ENCODE measurements around the gene NSD1. TPM values are rescaled to one million over a fixed set of nuclear protein-coding genes. Genes with fewer than 3 reads are reported as not detected.

Gene NSD1
- total RNA-seq, 2 donors from 2014 or later = 29.8 to 32.0 TPM

- no peak for TF ChIP-seq POLR2A (IDR thresholded peaks at IDR 0.05)
- TF ChIP-seq CTCF (IDR thresholded peaks at IDR 0.05) = no peak
- peaks cover 62% of the 10 kb centered on the region for H3K4me1 ChIP-seq
- no peak for ATAC-seq
- no peak overlapping the region for H3K4me3 ChIP-seq
- H3K27me3 ChIP-seq = no peaks in the 10 kb centered on the region
- intact Hi-C loops (cut with DNase I) = loop anchor here (5.0 to 10.0 kb wide), 2 partner anchors 66 to 164 kb away; partner anchors contain the start of gene DBN1
- H3K9me3 ChIP-seq = no peaks in the 10 kb centered on the region
- H3K36me3 ChIP-seq (replicated peaks in 1 of 2; ENCODE audit: insufficient read depth in 1 of 2, low read depth in 2 of 2) = peaks cover 0 to 8% of the 10 kb centered on the region in 2 donors
- DNase-seq = no peak
- 41 to 54% methylated on average over 15 to 20 of the region's 20 CpGs for WGBS, 2 donors
- peak overlapping the region in 1 of 4 donors; percentile 69 for H3K27ac ChIP-seq
These were observed 177.3 kb downstream of the NSD1 start for GRCh38 chr5:177310757-177311391.

- DNase-seq (peak in 1 of 4 donors; percentile 40), ATAC-seq (no peak)
- H3K27ac ChIP-seq = peak overlapping the region in 3 of 4 donors; percentile 30 to 62 (median 56)
- peaks cover 0 to 4% of the 10 kb centered on the region in 2 donors for H3K36me3 ChIP-seq (replicated peaks in 1 of 2; ENCODE audit: insufficient read depth in 1 of 2, low read depth in 2 of 2)
- 31 to 40% methylated on average over 1 to 22 of the region's 23 CpGs for WGBS, 2 donors
- no peaks in the 10 kb centered on the region for H3K27me3 ChIP-seq
- no peaks in the 10 kb centered on the region for H3K9me3 ChIP-seq
- peaks cover 59% of the 10 kb centered on the region for H3K4me1 ChIP-seq
- intact Hi-C loops (cut with DNase I) = loop anchor here (5.0 to 10.0 kb wide), 2 partner anchors 66 to 163 kb away; partner anchors contain the start of gene DBN1
- H3K4me3 ChIP-seq = no peak overlapping the region
- no peak for TF ChIP-seq CTCF (IDR thresholded peaks at IDR 0.05)
- no peak for TF ChIP-seq POLR2A (IDR thresholded peaks at IDR 0.05)
These were observed 177.8 kb downstream of the NSD1 start for GRCh38 chr5:177311392-177311722.

GRCh38 chr5:177311723-177312648 is 178.4 kb downstream of the NSD1 start, which contains the start of gene MXD3:
Gene MXD3, minus strand, starts transcription at chr5:177311898. Its CDS starts 68 bp downstream, at chr5:177311830.
- TF ChIP-seq POLR2A (IDR thresholded peaks at IDR 0.05) (no peak), CTCF (IDR thresholded peaks at IDR 0.05) (no peak)
- Histone ChIP-seq H3K4me1 (peaks cover 59% of the 10 kb centered on the region), H3K27ac (peak within 1 kb of the TSS in 3 of 4 donors; percentile 30 to 62 (median 56)), H3K4me3 (no peak within 1 kb of the TSS), H3K9me3 (no peaks in the 10 kb centered on the region), H3K36me3 (replicated peaks in 1 of 2; ENCODE audit: insufficient read depth in 1 of 2, low read depth in 2 of 2) (no peaks in the 10 kb centered on the region), H3K27me3 (no peaks in the 10 kb centered on the region)
- ATAC-seq = peak; percentile 81
- WGBS, 2 donors = 8 to 18% methylated on average over 24 to 76 of the region's 78 CpGs
- peak; percentile 93 to 97 (median 97) for DNase-seq
- intact Hi-C loops (cut with DNase I) = loop anchor here (5.0 to 10.0 kb wide), 2 partner anchors 65 to 163 kb away; partner anchors contain the start of gene DBN1

GRCh38 chr5:177312649-177313181 is 179.1 kb downstream of the NSD1 start:
- no peaks in the 10 kb centered on the region for H3K36me3 ChIP-seq (replicated peaks in 1 of 2; ENCODE audit: insufficient read depth in 1 of 2, low read depth in 2 of 2)
- DNase-seq (peak in 1 of 4 donors; percentile 11), ATAC-seq (no peak)
- peaks cover 56% of the 10 kb centered on the region for H3K4me1 ChIP-seq
- no peak for TF ChIP-seq POLR2A (IDR thresholded peaks at IDR 0.05)
- TF ChIP-seq CTCF (IDR thresholded peaks at IDR 0.05) = no peak
- WGBS, 2 donors = 28 to 31% methylated on average over 8 to 19 of the region's 19 CpGs
- no peaks in the 10 kb centered on the region for H3K27me3 ChIP-seq
- intact Hi-C loops (cut with DNase I) = loop anchor here (5.0 to 10.0 kb wide), 2 partner anchors 65 to 162 kb away; partner anchors contain the start of gene DBN1
- no peaks in the 10 kb centered on the region for H3K9me3 ChIP-seq
- no peak overlapping the region for H3K4me3 ChIP-seq
- no peak overlapping the region for H3K27ac ChIP-seq
